K562 (cell line): ENCODE results near the gene SMYD2. TPM values are rescaled to one million over a fixed set of nuclear protein-coding genes. Genes with fewer than 3 reads are reported as not detected.

Experiments
- ATAC-seq: fragments of 200-7000 bp; cut with Tn5 transposase; 3 replicates; pipeline ENCODE4 v1.9.1; 2020; ENCODE audit warnings: moderate library complexity
- BruUV-seq: library from RNA; stranded (reverse); fragments of 400-500 nt; replicated peaks from 2 replicates; lab custom pipeline; 2021; lab: Mats Ljungman, UMichigan
- CTCF ChIA-PET: fragments of 300-600 bp; formaldehyde crosslinking; extraction: SDS; loops from one replicate; lab custom pipeline; 2021; ENCODE audit warnings: low intra/inter-chr PET ratio; lab: Yijun Ruan, JAX
- POLR2A ChIA-PET: fragments of 300-600, 350-650 bp; sonication (Branson Sonifier 250); formaldehyde crosslinking; extraction: SDS; loops from one replicate; lab custom pipeline; 2021; ENCODE audit warnings: antibody characterized with exemption, inconsistent platforms; lab: Yijun Ruan, JAX
- DNase-seq, 4 experiments: peaks; one replicate each; pipeline versions ENCODE4 v3.0.0 to v3.0.0-alpha.2; 2011 to 2018; ENCODE audit warnings: low spot score in 3 of 4, mixed read lengths in 3 of 4; ENCODE audit errors: extremely low read depth in 1 of 4
- FAIRE-seq: peaks from 2 replicates; lab custom pipeline; 2011; peaks lifted over from hg19 to GRCh38; lab: Jason Lieb, UNC
- H2AFZ ChIP-seq: 2 replicates; pipeline ENCODE4 v1.6.0; 2011; ENCODE audit warnings: low read depth, low read length, control low read depth, inconsistent platforms
- H3K27ac ChIP-seq: fragments of 200-600 bp; 3 replicates; pipeline ENCODE4 v1.8.0; 2011; ENCODE audit warnings: low read depth, mild to moderate bottlenecking, control low read depth, inconsistent platforms, low read length, moderate library complexity, mixed read lengths; ENCODE audit errors: extremely low read depth
- H3K27me3 ChIP-seq, 2 experiments: fragments of 300-600 bp in 1 of 2; 2 replicates in 1 of 2; 3 replicates in 1 of 2; pipeline versions ENCODE4 v1.6.0 to v1.8.0; 2011; ENCODE audit warnings: inconsistent platforms in 2 of 2, low read length in 2 of 2, mild to moderate bottlenecking in 1 of 2, mixed read lengths in 1 of 2, moderate library complexity in 1 of 2; ENCODE audit not compliant: control insufficient read depth in 2 of 2, insufficient read depth in 2 of 2
- H3K36me3 ChIP-seq: fragments of 300-600 bp; 3 replicates; pipeline ENCODE4 v1.8.0; 2011; ENCODE audit warnings: mild to moderate bottlenecking, low read length, inconsistent platforms; ENCODE audit not compliant: control insufficient read depth, insufficient read depth
- H3K4me1 ChIP-seq, 2 experiments: fragments of 200-600 bp in 1 of 2; replicated peaks in 1 of 2; 2 replicates in 1 of 2; 3 replicates in 1 of 2; pipeline versions ENCODE4 v1.5.1 to v1.8.0; 2011; ENCODE audit warnings: inconsistent platforms in 2 of 2, low read length in 2 of 2, mild to moderate bottlenecking in 1 of 2, mixed read lengths in 1 of 2, moderate library complexity in 1 of 2; ENCODE audit not compliant: control insufficient read depth in 2 of 2, insufficient read depth in 2 of 2
- H3K4me2 ChIP-seq: 2 replicates; pipeline ENCODE4 v1.6.1; 2011; ENCODE audit warnings: low read length, control low read depth, inconsistent platforms, mixed read lengths; ENCODE audit not compliant: insufficient read depth
- H3K4me3 ChIP-seq: fragments of 200-600 bp; sonication (generic), shearing (Covaris generic); 2 replicates; pipeline ENCODE4 v1.5.1; 2016; ENCODE audit warnings: control low read depth, inconsistent platforms
- H3K79me2 ChIP-seq: fragments of 200-600 bp; 3 replicates; pipeline ENCODE4 v1.8.0; 2011; ENCODE audit warnings: low read length, inconsistent platforms; ENCODE audit not compliant: control insufficient read depth, insufficient read depth
- H3K9ac ChIP-seq, 2 experiments: 2 replicates each; pipeline versions ENCODE4 v1.6.0 to v1.6.1; 2011; ENCODE audit warnings: low read depth in 2 of 2, low read length in 2 of 2, control low read depth in 1 of 2, inconsistent platforms in 1 of 2, mild to moderate bottlenecking in 1 of 2, mixed read lengths in 1 of 2; ENCODE audit not compliant: insufficient read depth in 1 of 2
- H3K9me1 ChIP-seq: one replicate; pipeline ENCODE4 v1.6.0; 2011; ENCODE audit warnings: inconsistent platforms, mild to moderate bottlenecking, low read length, moderate library complexity; ENCODE audit not compliant: control insufficient read depth, insufficient read depth
- H3K9me3 ChIP-seq: replicated peaks from 2 replicates; pipeline ENCODE4 v1.5.1; 2011; ENCODE audit warnings: low read depth, low read length, inconsistent platforms; ENCODE audit not compliant: control insufficient read depth, insufficient read depth
- H4K20me1 ChIP-seq: replicated peaks from 2 replicates; pipeline ENCODE4 v1.6.1; 2011; ENCODE audit warnings: low read length, inconsistent platforms, mixed read lengths; ENCODE audit not compliant: control insufficient read depth, insufficient read depth
- ELF4 ChIP-seq: fragments of 450-650 bp; formaldehyde crosslinking; IDR thresholded peaks from 2 replicates; pipeline ENCODE4 v1.4.0; 2022; ENCODE audit warnings: missing genetic modification characterization
- THRAP3 ChIP-seq: fragments of 450-650 bp; IDR thresholded peaks from 2 replicates; pipeline ENCODE4 v1.6.1; 2016; ENCODE audit warnings: mild to moderate bottlenecking, inconsistent platforms, borderline replicate concordance
- WGBS: fragments of 100-300 bp; shearing (Covaris generic); methylation state at CpG from one replicate; pipeline ENCODE4 v1.1.6; 2016; ENCODE audit warnings: low coverage, mixed read lengths; ENCODE audit not compliant: insufficient coverage; ENCODE audit errors: missing lambda C conversion rate; 5-methylcytosine and 5-hydroxymethylcytosine counted together
- in situ Hi-C: fragments of 300-500 bp; cut with MboI; formaldehyde crosslinking; loops from 4 replicates; pipeline ENCODE4 v1.15.0; 2018; ENCODE audit warnings: inconsistent platforms, mixed read lengths
- intact Hi-C: fragments of 100-400 bp; cut with micrococcal nuclease; formaldehyde crosslinking; loops from 2 replicates; pipeline ENCODE4 v1.14.2; 2022
- polyA plus RNA-seq, 8 experiments: library from polyadenylated mRNA; depleted of rRNA in 4 of 8; stranded (reverse) in 5 of 8; unstranded in 3 of 8; fragments of >200 nt; fragmentation: Nextera tagmentation in 2 of 8; fragmentation: Illumina TruSeq in 1 of 8; extraction: Ambion mirVana in 2 of 8; extraction: Trizol in 1 of 8; gene quantifications; 2 replicates each; pipeline versions ENCODE4 v1.2.1 to v1.2.3, GENCODE V29; 2011 to 2014; ENCODE audit warnings: inconsistent platforms in 1 of 8, missing spikeins in 1 of 8
- total RNA-seq, 7 experiments: library from RNA; depleted of rRNA in 6 of 7; stranded (reverse); fragments of >200 nt in 6 of 7; fragmentation: Illumina TruSeq in 2 of 7; extraction: Trizol in 2 of 7; gene quantifications; 2 replicates each; pipeline versions ENCODE4 v1.2.1 to v1.2.3, GENCODE V29; 2011 to 2021; ENCODE audit warnings: low replicate concordance in 1 of 7
- TF ChIP-seq, protein P1 (sequence below): fragments of 450-650 bp; IDR thresholded peaks from 2 replicates; pipeline ENCODE4 v1.6.1; 2016; ENCODE audit warnings: low read depth

Gene SMYD2
- total and polyA plus RNA-seq, 9 of the 15 experiments (the other 6 are each of a cell fraction or from before 2014, with no cell fraction given): 13.8 to 81.3 (median 39.9) TPM

DNA sequence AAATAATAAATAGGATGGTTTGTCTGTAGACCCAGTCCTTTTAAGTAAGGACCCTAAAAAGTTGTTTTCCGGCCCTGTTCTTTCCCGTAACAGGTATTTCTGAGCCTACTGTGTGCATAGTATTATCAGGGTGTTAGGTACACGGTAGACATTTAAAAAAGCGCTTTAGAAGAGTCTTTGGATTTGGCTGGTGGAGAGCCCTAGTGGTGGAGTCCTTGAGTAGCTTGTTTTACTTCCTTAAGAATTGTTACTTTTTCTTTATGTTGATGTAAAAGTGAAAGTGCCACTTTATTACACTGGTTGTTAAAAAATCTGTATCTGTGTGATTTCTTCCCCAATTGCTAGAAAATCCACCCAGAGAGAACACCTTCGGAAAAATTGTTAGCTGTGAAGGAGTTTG lies 36.8 kb downstream of the SMYD2 start:
- no peaks in the 10 kb centered on the region for H3K9me3 ChIP-seq
- WGBS: 80% methylated on average over 5 of the region's 5 CpGs
- no peaks in the 10 kb centered on the region for H3K79me2 ChIP-seq
- H2AFZ ChIP-seq: no peak overlapping the region
- POLR2A ChIA-PET: interaction anchor here (1.6 kb wide), 1 partner anchor 97 kb away, joined by 3 read pairs; no protein-coding TSS in a partner anchor
- DNase-seq (no peak), FAIRE-seq (no peak), ATAC-seq (no peak)
- H3K4me2 ChIP-seq: no peak overlapping the region
- no TSS peak for BruUV-seq
- no peaks in the 10 kb centered on the region for H3K27me3 ChIP-seq
- CTCF ChIA-PET: no interaction called here
- no peak overlapping the region for H3K9ac ChIP-seq
- no peaks in the 10 kb centered on the region for H4K20me1 ChIP-seq
- no peak overlapping the region for H3K4me3 ChIP-seq
- TF ChIP-seq ELF4 (no peak), THRAP3 (no peak)
- TF ChIP-seq, protein P1, sequence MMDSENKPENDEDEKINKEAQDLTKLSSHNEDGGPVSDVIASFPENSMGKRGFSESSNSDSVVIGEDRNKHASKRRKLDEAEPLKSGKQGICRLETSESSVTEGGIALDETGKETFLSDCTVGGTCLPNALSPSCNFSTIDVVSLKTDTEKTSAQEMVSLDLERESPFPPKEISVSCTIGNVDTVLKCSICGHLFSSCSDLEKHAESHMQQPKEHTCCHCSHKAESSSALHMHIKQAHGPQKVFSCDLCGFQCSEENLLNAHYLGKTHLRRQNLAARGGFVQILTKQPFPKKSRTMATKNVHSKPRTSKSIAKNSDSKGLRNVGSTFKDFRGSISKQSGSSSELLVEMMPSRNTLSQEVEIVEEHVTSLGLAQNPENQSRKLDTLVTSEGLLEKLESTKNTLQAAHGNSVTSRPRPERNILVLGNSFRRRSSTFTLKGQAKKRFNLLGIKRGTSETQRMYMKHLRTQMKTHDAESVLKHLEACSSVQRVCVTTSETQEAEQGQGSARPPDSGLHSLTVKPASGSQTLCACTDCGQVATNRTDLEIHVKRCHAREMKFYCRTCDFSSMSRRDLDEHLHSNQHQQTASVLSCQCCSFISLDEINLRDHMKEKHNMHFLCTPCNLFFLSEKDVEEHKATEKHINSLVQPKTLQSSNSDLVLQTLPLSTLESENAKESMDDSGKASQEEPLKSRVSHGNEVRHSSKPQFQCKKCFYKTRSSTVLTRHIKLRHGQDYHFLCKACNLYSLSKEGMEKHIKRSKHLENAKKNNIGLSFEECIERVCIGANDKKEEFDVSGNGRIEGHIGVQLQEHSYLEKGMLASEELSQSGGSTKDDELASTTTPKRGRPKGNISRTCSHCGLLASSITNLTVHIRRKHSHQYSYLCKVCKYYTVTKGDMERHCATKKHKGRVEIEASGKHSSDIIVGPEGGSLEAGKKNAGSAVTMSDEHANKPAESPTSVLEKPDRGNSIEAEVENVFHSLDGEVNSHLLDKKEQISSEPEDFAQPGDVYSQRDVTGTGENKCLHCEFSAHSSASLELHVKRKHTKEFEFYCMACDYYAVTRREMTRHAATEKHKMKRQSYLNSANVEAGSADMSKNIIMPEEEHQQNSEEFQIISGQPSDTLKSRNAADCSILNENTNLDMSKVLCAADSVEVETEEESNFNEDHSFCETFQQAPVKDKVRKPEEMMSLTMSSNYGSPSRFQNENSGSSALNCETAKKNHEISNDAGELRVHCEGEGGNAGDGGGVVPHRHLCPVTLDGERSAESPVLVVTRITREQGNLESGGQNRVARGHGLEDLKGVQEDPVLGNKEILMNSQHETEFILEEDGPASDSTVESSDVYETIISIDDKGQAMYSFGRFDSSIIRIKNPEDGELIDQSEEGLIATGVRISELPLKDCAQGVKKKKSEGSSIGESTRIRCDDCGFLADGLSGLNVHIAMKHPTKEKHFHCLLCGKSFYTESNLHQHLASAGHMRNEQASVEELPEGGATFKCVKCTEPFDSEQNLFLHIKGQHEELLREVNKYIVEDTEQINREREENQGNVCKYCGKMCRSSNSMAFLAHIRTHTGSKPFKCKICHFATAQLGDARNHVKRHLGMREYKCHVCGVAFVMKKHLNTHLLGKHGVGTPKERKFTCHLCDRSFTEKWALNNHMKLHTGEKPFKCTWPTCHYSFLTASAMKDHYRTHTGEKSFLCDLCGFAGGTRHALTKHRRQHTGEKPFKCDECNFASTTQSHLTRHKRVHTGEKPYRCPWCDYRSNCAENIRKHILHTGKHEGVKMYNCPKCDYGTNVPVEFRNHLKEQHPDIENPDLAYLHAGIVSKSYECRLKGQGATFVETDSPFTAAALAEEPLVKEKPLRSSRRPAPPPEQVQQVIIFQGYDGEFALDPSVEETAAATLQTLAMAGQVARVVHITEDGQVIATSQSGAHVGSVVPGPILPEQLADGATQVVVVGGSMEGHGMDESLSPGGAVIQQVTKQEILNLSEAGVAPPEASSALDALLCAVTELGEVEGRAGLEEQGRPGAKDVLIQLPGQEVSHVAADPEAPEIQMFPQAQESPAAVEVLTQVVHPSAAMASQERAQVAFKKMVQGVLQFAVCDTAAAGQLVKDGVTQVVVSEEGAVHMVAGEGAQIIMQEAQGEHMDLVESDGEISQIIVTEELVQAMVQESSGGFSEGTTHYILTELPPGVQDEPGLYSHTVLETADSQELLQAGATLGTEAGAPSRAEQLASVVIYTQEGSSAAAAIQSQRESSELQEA: no peak
- intact Hi-C loops (no loop called here), in situ Hi-C loops (no loop called here)
- H3K36me3 ChIP-seq: peaks cover 35% of the 10 kb centered on the region; the same call in 2 of the 3 replicates
- H3K4me1 ChIP-seq: no peaks in the 10 kb centered on the region
- no peak overlapping the region for H3K27ac ChIP-seq
- H3K9me1 ChIP-seq: no peaks in the 10 kb centered on the region
